ENCODE data around the gene CFAP61.
"Not testable (repeated sequence)": the region's sequence is repeated elsewhere in the genome, so short reads cannot be mapped to it uniquely, and the experiment has no call there.

CFAP61 gene

DNA sequence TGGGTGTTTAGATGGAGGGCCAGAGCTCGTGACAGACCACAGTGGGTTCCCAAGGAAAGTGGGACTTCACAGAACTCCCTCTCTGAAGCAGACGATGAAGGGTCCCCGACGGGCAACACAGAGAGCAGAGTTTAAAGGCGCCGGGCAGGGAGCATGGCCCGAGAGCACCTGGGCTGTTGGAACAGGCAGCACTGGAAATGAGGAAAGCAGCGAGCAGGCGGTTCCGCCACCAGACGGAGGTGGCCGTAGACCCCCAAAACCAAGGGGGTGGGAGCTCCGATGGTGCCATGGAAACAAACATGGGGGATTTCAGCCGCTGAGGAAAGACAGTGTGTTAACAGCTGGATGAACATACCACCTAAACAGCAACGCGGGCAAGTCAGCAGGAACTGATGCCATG lies 288.1 kb downstream of the CFAP61 start:
- DNase-seq, result no peak

DNA sequence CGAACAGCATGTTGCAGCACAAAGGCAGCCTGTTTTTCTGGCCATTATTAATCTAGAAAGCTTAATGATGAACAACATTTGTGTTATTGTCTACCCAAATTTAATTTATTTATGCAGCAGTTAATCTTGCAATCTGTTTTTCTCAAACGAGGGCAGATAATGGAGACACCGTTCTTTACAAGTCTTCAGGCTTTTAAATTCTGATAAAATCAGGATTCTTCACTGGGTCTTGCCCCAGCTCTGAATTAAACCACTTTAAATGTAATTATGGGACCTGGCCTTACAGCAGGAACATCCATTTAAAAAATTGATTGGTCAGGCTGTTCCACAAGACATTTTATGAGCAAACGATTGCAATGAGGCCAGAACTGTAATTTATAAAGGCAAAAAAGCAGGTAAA lies 289.0 kb downstream of the CFAP61 start:
- DNase-seq, result no peak

DNA sequence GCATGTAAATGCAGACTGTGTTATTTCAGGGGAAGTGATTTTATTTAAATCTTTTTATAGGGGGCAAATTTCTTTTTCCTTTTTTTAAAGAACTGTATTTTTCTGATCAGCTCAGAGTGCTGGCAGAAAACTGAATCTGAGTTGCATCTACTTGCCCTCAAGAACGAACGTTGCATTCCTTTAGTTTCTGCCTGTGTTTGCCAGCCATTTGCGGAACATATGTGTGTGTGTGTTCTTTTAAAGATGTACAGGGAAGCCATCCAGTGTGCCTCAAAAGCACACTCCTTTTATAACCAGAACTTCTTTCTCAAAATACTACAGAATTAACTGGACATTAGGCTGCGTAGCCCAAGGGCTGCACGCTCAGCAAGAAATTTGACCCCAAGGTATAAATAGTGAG lies 289.7 kb downstream of the CFAP61 start:
- DNase-seq, result no peak

GRCh38 chr20:20343932-20344331 lies 291.6 kb downstream of the CFAP61 start:
- no peak for DNase-seq

- DNase-seq, result no peak
These were observed 292.1 kb downstream of the CFAP61 start for GRCh38 chr20:20344476-20344875.

GRCh38 chr20:20353576-20353975 lies 301.2 kb downstream of the CFAP61 start:
- no peak for DNase-seq

DNA sequence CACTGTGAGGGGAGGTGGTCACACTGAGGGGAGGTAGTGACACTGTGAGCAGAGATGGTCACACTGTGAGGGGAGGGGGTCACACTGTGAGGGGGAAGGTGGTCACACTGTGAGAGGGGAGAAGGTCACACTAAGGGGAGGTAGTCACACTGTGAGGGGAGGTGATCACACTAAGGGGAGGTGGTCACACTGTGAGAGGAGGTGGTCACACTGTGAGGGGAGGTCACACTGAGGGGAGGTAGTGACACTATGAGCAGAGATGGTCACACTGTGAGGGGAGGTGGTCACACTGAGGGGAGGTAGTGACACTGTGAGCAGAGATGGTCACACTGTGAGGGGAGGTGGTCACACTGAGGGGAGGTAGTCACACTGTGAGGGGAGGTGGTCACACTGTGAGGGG lies 303.2 kb downstream of the CFAP61 start:
- not testable (repeated sequence) for DNase-seq

DNA sequence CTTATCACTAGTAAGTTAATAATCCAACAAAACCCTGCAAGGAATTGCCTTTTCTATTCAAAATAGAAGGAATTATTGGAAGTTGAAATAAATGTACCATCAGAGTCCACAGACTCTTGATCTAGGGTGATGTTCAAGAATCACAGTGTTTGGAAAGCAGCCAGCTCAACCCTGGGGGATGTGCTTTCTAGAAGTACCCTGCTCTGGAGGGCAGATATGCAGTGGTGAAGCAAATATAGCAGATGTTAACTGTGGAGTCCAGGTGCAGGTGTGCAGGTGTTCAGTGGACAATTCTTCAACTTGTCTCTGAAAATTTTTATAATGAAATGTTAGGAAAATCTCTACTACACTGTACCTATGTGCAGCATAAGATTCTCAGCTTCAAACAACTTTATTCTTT lies 306.5 kb downstream of the CFAP61 start:
- peak; percentile 29 for DNase-seq

GRCh38 chr20:20359628-20360027 lies 307.3 kb downstream of the CFAP61 start:
- no peak for DNase-seq

GRCh38 chr20:20360464-20360863 lies 308.1 kb downstream of the CFAP61 start:
- peak; percentile 77 for DNase-seq

DNA sequence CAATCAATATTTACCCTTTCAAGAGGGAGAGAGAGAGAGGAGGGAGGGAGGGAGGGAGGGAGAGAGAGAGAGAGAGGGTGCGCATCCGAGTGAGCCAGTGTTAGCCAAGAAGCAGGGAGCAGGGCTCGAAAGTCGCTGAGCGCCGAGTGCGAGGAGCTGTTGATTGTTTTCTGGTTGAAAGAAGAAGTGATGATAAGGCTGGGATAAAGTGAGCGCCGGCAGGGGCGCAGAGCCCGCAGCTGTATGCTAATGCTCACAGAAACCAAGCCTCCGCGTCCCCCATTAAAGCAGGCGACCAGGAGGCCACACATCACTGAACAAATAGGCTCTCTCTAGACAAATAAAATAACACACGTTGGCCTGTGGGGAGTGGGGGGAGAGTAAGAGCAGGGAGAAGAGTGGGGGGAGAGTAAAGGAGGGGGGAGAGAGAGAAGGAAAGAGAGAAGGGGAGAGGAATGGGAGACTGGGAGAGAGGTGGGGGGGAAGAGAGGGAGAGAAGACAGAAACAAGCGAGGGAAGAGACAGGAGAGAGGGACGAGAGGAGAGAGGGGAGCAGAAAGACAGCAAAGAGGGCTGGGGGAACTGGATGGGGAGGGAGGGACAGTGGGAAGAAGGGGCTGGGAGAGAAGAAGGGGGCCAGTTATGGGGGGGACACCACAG lies 310.6 kb downstream of the CFAP61 start:
- peak; percentile 96 for DNase-seq

DNA sequence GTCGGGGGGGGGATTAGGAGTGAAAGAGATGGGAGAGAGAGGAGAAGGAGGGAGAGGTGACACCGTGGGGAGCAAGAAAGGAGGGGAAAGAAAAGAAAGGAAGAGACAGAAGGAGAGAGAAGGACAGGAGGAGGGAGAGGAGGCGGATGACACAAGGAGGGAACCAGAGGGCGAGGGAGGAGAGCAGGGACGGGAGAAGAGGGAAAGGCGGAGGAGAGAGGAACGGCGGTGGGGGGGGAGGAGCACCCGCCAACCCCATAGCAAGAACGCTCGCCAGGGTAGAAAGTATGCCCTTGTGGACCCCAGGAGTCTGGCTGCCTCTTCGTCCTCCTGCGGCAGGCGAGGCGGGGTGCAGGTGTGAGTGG lies 311.1 kb downstream of the CFAP61 start:
- peak; percentile 55 for DNase-seq

- peak; percentile 97 for DNase-seq
These were observed 311.7 kb downstream of the CFAP61 start for GRCh38 chr20:20363799-20364592.

DNA sequence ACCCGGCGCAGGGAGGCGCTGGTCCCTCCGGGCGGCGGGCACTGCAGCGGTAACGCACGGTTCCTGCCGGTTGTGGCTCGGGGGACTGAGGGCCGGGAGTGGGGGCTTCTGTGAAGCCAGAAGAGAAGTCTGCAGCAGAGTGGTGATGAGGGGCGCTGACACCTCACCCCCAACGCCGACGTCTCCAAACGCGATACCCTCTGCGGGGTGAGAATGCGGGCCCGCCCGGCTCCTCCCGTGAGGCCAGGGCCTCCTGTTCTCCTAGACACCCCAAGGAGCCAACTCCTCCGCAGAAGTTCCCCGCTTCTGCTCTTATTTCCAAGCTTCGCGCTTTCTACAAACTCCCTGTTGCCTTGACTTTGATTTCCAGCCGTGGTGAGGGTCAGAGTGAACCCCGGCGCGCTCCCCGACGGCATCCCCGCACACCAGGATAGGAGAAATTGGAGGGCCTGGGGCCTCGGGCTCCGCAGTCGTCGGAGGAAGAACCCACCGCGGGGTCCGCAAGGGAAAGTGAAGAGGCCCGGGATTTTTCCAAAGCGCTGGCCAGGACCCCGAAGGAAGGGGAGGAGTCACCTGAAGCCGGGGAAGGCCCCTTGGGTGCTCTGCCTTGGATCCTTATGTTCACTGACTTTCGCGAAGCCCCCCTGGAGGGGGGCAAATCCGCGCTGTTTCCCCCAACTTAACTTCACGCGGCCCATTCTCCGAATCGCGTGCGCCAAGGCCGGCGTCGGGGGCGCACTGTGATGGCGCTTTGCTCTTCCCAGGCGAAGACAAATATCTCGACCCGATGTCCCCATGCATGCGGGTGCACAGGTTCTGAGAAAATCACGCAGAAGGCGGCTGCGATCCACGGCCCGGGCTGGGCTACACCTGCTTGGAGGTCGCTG lies 312.5 kb downstream of the CFAP61 start:
- no peak for DNase-seq

DNA sequence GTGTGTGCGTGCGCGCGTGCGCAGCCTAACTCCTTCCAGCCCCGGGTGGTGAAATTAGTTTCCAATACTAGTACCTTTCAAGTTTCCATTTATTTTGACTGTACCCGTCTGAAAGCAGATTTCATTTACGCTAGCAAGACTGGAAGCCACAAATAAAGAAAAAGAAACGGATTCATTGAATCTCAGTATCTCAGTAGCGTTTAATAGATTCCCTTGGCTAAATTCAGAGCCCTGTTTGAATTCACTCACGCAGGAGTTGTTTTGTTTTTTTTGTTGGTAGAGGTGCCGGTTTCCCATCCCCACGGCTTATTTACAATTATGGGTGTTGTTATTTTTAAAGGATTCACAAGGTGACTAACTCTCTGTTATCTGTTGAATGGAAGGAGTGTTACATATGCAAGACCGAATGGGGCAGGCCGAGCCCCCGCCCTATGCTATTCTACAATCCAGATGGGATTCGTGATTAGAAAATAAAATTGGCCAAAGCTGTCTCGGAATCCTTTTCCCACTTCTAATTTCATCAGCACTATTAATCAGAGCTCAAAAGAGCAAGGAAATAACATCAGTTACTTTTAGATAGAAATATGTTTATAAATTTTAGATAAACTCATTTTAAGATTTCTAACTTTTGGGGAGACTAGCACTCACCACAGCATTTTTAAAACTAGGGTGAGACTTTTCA lies 313.3 kb downstream of the CFAP61 start:
- no peak for DNase-seq

- peak; percentile 89 for DNase-seq
These were observed 314.2 kb downstream of the CFAP61 start for GRCh38 chr20:20366551-20366875.

DNA sequence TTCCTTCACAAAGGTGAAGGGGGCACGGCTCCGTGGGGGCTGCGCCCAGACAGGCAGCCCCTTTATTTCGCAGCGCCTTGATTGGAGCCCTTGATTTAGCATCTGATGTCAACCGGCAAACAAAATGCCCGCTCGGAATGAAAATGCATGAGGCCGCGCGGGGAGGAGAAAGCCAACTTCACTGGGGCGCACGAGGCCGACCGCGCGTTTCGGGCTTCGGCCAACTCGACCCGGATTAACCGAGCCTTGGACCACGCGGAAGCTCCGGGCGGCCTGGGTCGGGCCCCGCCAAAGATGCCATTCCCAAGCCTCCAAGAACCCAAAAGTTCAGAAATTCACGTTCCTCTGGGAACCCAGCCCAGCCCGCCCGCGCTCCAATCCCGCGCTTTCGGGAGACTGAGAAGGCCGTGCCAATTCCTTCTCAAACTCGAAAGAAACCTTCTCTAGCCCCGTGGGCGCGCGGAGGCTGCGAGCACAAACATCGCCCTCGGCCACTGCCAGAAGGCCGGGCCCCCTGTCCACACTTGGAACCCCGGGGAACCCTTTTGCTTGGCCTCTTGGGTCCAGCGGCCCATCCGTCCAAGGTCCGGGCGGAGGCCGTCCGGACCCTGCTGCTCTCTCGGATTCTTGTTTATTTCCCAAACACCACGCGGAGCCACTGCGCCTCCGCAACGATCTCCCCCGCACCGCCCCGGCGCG lies 314.7 kb downstream of the CFAP61 start:
- DNase-seq, result peak; percentile 58

GRCh38 chr20:20367575-20368417 lies 315.5 kb downstream of the CFAP61 start, which contains the start of gene INSM1:
TSS of gene INSM1 (plus strand) at chr20:20368104. CDS start at chr20:20368268, 164 bp downstream.
- peak; percentile 91 for DNase-seq

DNA sequence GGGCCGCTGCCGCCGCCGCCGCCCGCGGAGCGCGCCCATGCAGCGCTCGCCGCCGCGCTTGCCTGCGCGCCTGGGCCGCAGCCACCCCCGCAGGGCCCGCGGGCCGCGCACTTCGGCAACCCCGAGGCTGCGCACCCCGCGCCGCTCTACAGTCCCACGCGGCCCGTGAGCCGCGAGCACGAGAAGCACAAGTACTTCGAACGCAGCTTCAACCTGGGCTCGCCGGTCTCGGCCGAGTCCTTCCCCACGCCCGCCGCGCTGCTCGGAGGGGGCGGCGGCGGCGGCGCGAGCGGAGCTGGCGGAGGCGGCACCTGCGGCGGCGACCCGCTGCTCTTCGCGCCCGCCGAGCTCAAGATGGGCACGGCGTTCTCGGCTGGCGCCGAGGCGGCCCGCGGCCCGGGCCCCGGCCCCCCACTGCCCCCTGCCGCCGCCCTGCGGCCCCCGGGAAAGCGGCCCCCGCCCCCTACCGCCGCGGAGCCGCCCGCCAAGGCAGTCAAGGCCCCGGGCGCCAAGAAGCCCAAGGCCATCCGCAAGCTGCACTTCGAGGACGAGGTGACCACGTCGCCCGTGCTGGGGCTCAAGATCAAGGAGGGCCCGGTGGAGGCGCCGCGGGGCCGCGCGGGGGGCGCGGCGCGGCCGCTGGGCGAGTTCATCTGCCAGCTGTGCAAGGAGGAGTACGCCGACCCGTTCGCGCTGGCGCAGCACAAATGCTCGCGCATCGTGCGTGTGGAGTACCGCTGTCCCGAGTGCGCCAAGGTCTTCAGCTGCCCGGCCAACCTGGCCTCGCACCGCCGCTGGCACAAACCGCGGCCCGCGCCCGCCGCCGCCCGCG lies 316.3 kb downstream of the CFAP61 start:
- no peak for DNase-seq
